A549 (cell line): ENCODE data around the gene ZNF438. TPM values are rescaled to one million over a fixed set of nuclear protein-coding genes. Genes with fewer than 3 reads are reported as not detected.
"Not testable (repeated sequence)": the region's sequence is repeated elsewhere in the genome, so short reads cannot be mapped to it uniquely, and the experiment has no call there.

ENCODE experiments used
- ATAC-seq, 2 experiments: fragments of 200-7000 bp in 1 of 2; fragments of >200 bp in 1 of 2; cut with Nextera tagmentation in 1 of 2; cut with Tn5 transposase in 1 of 2; 3 replicates each; pipeline versions ENCODE4 v1.8.0 to v1.9.1; 2018 to 2020; ENCODE audit warnings: mild to moderate bottlenecking in 1 of 2, moderate library complexity in 1 of 2
- CTCF ChIA-PET: fragments of 300-600 bp; sonication (Branson Sonifier 250); formaldehyde crosslinking; extraction: SDS; loops from one replicate; lab custom pipeline; 2021; ENCODE audit warnings: antibody characterized with exemption, inconsistent platforms; lab: Yijun Ruan, JAX
- POLR2A ChIA-PET: fragments of 350-600 bp; formaldehyde crosslinking; extraction: SDS; loops from one replicate; lab custom pipeline; 2021; ENCODE audit warnings: antibody characterized with exemption, inconsistent platforms; lab: Yijun Ruan, JAX
- DNase-seq, 2 experiments: peaks; one replicate each; pipeline versions ENCODE4 v3.0.0 to v3.0.0-alpha.2; 2011 to 2016; ENCODE audit warnings: low read depth in 1 of 2, low spot score in 1 of 2
- FAIRE-seq: peaks from 2 replicates; lab custom pipeline; 2011; peaks lifted over from hg19 to GRCh38; lab: Jason Lieb, UNC
- H3K27ac ChIP-seq, 2 experiments: fragments of >200 bp; sonication (Bioruptor Twin); formaldehyde crosslinking; 3 replicates each; pipeline ENCODE4 v1.5.1; 2016 to 2017
- H3K4me1 ChIP-seq: fragments of >200 bp; sonication (Bioruptor Twin); formaldehyde crosslinking; 3 replicates; pipeline ENCODE4 v1.6.1; 2016
- H3K4me2 ChIP-seq: fragments of >200 bp; sonication (Bioruptor Twin); formaldehyde crosslinking; 3 replicates; pipeline ENCODE4 v1.6.1; 2016
- H3K4me3 ChIP-seq: fragments of >200 bp; sonication (Bioruptor Twin); formaldehyde crosslinking; 3 replicates; pipeline ENCODE4 v1.5.1; 2016
- H3K9me3 ChIP-seq: fragments of >200 bp; sonication (Bioruptor Twin); formaldehyde crosslinking; 3 replicates; pipeline ENCODE4 v1.6.1; 2016
- CHD4 ChIP-seq: fragments of 200-600 bp; sonication (generic); IDR thresholded peaks from 2 replicates; pipeline ENCODE4 v1.6.1; 2016; ENCODE audit warnings: antibody characterized with exemption, mild to moderate bottlenecking, borderline replicate concordance
- EHMT2 ChIP-seq: fragments of 200-600 bp; sonication (generic); IDR thresholded peaks from 2 replicates; pipeline ENCODE4 v1.6.1; 2016; ENCODE audit warnings: antibody characterized with exemption, low read depth, mild to moderate bottlenecking, moderate library complexity
- ELK1 ChIP-seq: fragments of 150-350 bp; IDR thresholded peaks from 2 replicates; pipeline ENCODE4 v1.6.1; 2014; ENCODE audit warnings: low read depth, mild to moderate bottlenecking, low read length
- JUN ChIP-seq, 2 experiments: fragments of >200 bp; sonication (Bioruptor Twin); formaldehyde crosslinking; IDR thresholded peaks; 2 replicates in 1 of 2; 3 replicates in 1 of 2; pipeline ENCODE4 v1.6.1; 2016 to 2017
- KDM1A ChIP-seq: fragments of 200-600 bp; sonication (generic); IDR thresholded peaks from 2 replicates; pipeline ENCODE4 v1.6.1; 2016; ENCODE audit warnings: low read depth, mild to moderate bottlenecking
- PHF8 ChIP-seq: fragments of 200-600 bp; sonication (generic); IDR thresholded peaks from 2 replicates; pipeline ENCODE4 v1.6.1; 2016; ENCODE audit warnings: low read depth, mild to moderate bottlenecking, antibody characterized with exemption, moderate library complexity, borderline replicate concordance
- RCOR1 ChIP-seq: fragments of 150-350 bp; IDR thresholded peaks from 2 replicates; pipeline ENCODE4 v1.6.1; 2014; ENCODE audit warnings: antibody characterized with exemption, low read length, low read depth
- REST ChIP-seq: fragments of 200-600 bp; sonication (generic); IDR thresholded peaks from 2 replicates; pipeline ENCODE4 v1.6.1; 2016; ENCODE audit warnings: antibody characterized with exemption, mild to moderate bottlenecking, moderate library complexity
- TFCP2L1 ChIP-seq: fragments of 250-450 bp; sonication (Bioruptor Pico); IDR thresholded peaks from 2 replicates; pipeline ENCODE4 v1.5.0; 2021; ENCODE audit warnings: mild to moderate bottlenecking
- WGBS: methylation state at CpG from one replicate; pipeline ENCODE4 v1.1.6; 2017; ENCODE audit errors: missing lambda C conversion rate; 5-methylcytosine and 5-hydroxymethylcytosine counted together
- polyA plus RNA-seq, 4 experiments: library from polyadenylated mRNA; depleted of rRNA in 3 of 4; stranded (reverse); fragments of >200 nt; fragmentation: RNase III in 1 of 4; extraction: RNeasy Plus Mini Kit Qiagen cat#74134 plus additional on column Dnase treatment in 1 of 4; gene quantifications; 2 replicates in 3 of 4; 3 replicates in 1 of 4; pipeline ENCODE4 v1.2.3, GENCODE V29; 2011 to 2017

The ZNF438 gene
- polyA plus RNA-seq, 2 of the 4 experiments (the other 2 are of a cell fraction): 2.2 to 4.5 TPM

GRCh38 chr10:30903397-30904138, 128.1 kb downstream of the ZNF438 start:
- Histone ChIP-seq H3K4me3 (no peak overlapping the region), H3K4me1 (no peaks in the 10 kb centered on the region), H3K9me3 (no peaks in the 10 kb centered on the region), H3K4me2 (no peak overlapping the region), H3K27ac (no peak overlapping the region)
- no peak for ATAC-seq
- ChIA-PET POLR2A (no interaction called here), CTCF (no interaction called here)
- TF ChIP-seq JUN (IDR thresholded peaks at IDR 0.05) (no peak), EHMT2 (no peak), CHD4 (no peak)
- no peak for FAIRE-seq
- no peak for DNase-seq
- 58% methylated on average over 2 of the region's 2 CpGs for WGBS

- POLR2A ChIA-PET: no interaction called here
These were observed 128.9 kb downstream of the ZNF438 start for GRCh38 chr10:30902621-30903396.

GRCh38 chr10:30901487-30901886, 130.2 kb downstream of the ZNF438 start:
- 94% methylated on average over 21 of the region's 21 CpGs for WGBS
- H3K27ac ChIP-seq, H3K9me3 ChIP-seq, CTCF ChIA-PET, FAIRE-seq, POLR2A ChIA-PET, H3K4me3 ChIP-seq, ATAC-seq, H3K4me1 ChIP-seq, DNase-seq, H3K4me2 ChIP-seq: not testable (repeated sequence)

More at GRCh38 chr10:30902621-30903396, 128.9 kb downstream of the ZNF438 start:
- ATAC-seq: no peak
- CTCF ChIA-PET: no interaction called here
- no peaks in the 10 kb centered on the region for H3K4me1 ChIP-seq
- no peak for TF ChIP-seq KDM1A
- no peak overlapping the region for H3K27ac ChIP-seq
- no peaks in the 10 kb centered on the region for H3K9me3 ChIP-seq
- WGBS: 86% methylated on average over 30 of the region's 37 CpGs
- no peak overlapping the region for H3K4me3 ChIP-seq
- FAIRE-seq: no peak
- H3K4me2 ChIP-seq: no peak overlapping the region
- DNase-seq: no peak

- ChIA-PET POLR2A (no interaction called here), CTCF (no interaction called here)
- FAIRE-seq (no peak), ATAC-seq (no peak), DNase-seq (no peak)
- Histone ChIP-seq H3K4me1 (no peaks in the 10 kb centered on the region), H3K4me3 (no peak overlapping the region), H3K4me2 (no peak overlapping the region), H3K27ac (no peak overlapping the region), H3K9me3 (no peaks in the 10 kb centered on the region)
- 80% methylated on average over 1 of the region's 1 CpG for WGBS
- TF ChIP-seq RCOR1 (no peak), ELK1 (no peak), REST (peak; percentile 74), TFCP2L1 (CRISPR knock-in tag) (no peak), PHF8 (no peak)
These were observed 132.7 kb downstream of the ZNF438 start for GRCh38 chr10:30898964-30899363.
